OCI-LY7 (cell line): ENCODE results near the gene ZFP36L2. TPM values are rescaled to one million over a fixed set of nuclear protein-coding genes. Genes with fewer than 3 reads are reported as not detected.

Experiments
- BruUV-seq: library from RNA; stranded (reverse); fragments of 400-500 nt; replicated peaks from 2 replicates; lab custom pipeline; 2021; lab: Mats Ljungman, UMichigan
- CTCF ChIA-PET: fragments of 300-600 bp; sonication (Branson Sonifier 250); formaldehyde crosslinking; loops from one replicate; lab custom pipeline; 2022; ENCODE audit warnings: antibody characterized with exemption; ENCODE audit not compliant: unreplicated experiment; lab: Charles Lee
- POLR2A ChIA-PET: fragments of 300-600 bp; sonication (Branson Sonifier 250); formaldehyde crosslinking; loops from one replicate; lab custom pipeline; 2022; ENCODE audit warnings: antibody characterized with exemption; lab: Charles Lee
- DNase-seq: peaks from one replicate; pipeline ENCODE4 v3.0.0-alpha.2; 2015; ENCODE audit warnings: low spot score
- H2AFZ ChIP-seq: fragments of 200-600 bp; sonication (generic), shearing (Covaris generic); 2 replicates; pipeline ENCODE4 v1.6.1; 2014; ENCODE audit warnings: mild to moderate bottlenecking, antibody characterized with exemption, low read length, moderate library complexity
- H3K27ac ChIP-seq: fragments of 200-600 bp; sonication (generic); 2 replicates; pipeline ENCODE4 v1.5.1; 2014; ENCODE audit warnings: mixed run types, low read depth, mild to moderate bottlenecking, moderate library complexity, low read length, inconsistent platforms; ENCODE audit not compliant: poor library complexity, severe bottlenecking
- H3K36me3 ChIP-seq: fragments of 200-600 bp; sonication (generic); 2 replicates; pipeline ENCODE4 v1.6.1; 2014; ENCODE audit warnings: mild to moderate bottlenecking, antibody characterized with exemption, low read length, moderate library complexity, mixed read lengths; ENCODE audit not compliant: insufficient read depth
- H3K4me1 ChIP-seq: fragments of 200-600 bp; sonication (generic); 2 replicates; pipeline ENCODE4 v1.5.1; 2014; ENCODE audit warnings: mild to moderate bottlenecking, low read length; ENCODE audit not compliant: insufficient read depth, poor library complexity, severe bottlenecking
- H3K4me2 ChIP-seq: fragments of 200-600 bp; sonication (generic); 2 replicates; pipeline ENCODE4 v1.6.1; 2014; ENCODE audit warnings: mild to moderate bottlenecking, low read length
- H3K4me3 ChIP-seq: fragments of 200-600 bp; sonication (generic); 2 replicates; pipeline ENCODE4 v1.5.1; 2014; ENCODE audit warnings: mild to moderate bottlenecking, low read depth, low read length; ENCODE audit not compliant: poor library complexity, severe bottlenecking
- H3K79me2 ChIP-seq: fragments of 200-600 bp; sonication (generic); 2 replicates; pipeline ENCODE4 v1.6.1; 2016; ENCODE audit warnings: low read depth, mild to moderate bottlenecking, low read length, moderate library complexity, mixed read lengths; ENCODE audit not compliant: insufficient read depth
- H3K9me2 ChIP-seq: fragments of 200-600 bp; sonication (generic); 2 replicates; pipeline ENCODE4 v1.6.1; 2016; ENCODE audit warnings: mild to moderate bottlenecking, low read length, mixed read lengths; ENCODE audit not compliant: insufficient read depth
- H3K9me3 ChIP-seq: fragments of 200-600 bp; sonication (generic); 2 replicates; pipeline ENCODE4 v1.6.1; 2014; ENCODE audit warnings: mild to moderate bottlenecking, mixed run types, low read length, mixed read lengths
- H4K20me1 ChIP-seq: fragments of 200-600 bp; sonication (generic); 2 replicates; pipeline ENCODE4 v1.6.1; 2014; ENCODE audit warnings: mild to moderate bottlenecking, antibody characterized with exemption, low read length, moderate library complexity, mixed read lengths; ENCODE audit not compliant: insufficient read depth
- CTCF ChIP-seq: fragments of 200-600 bp; sonication (generic); conservative IDR thresholded peaks from 2 replicates; pipeline ENCODE4 v1.5.1; 2014; ENCODE audit warnings: mild to moderate bottlenecking, antibody characterized with exemption, low read length, moderate library complexity, mixed read lengths
- EZH2phosphoT487 ChIP-seq: fragments of 200-600 bp; sonication (generic); IDR thresholded peaks from 2 replicates; pipeline ENCODE4 v1.6.1; 2018; ENCODE audit warnings: low read depth, borderline replicate concordance, mild to moderate bottlenecking, mixed run types, antibody characterized with exemption, low read length, moderate library complexity, mixed read lengths
- intact Hi-C: fragments of 100-400 bp; cut with micrococcal nuclease; formaldehyde crosslinking; loops from one replicate; pipeline ENCODE4 v1.10.0; 2022; ENCODE audit not compliant: unreplicated experiment
- total RNA-seq, 2 experiments: library from RNA; depleted of rRNA in 1 of 2; stranded (reverse); fragments of >200 nt in 1 of 2; shearing (Covaris generic) in 1 of 2; gene quantifications; 2 replicates each; pipeline ENCODE4 v1.2.3, GENCODE V29; 2014 to 2022

Gene ZFP36L2
- total RNA-seq, 2 experiments from 2014 or later: 6.8 to 37.2 TPM

GRCh38 chr2:43180897-43181296 lies 45.5 kb downstream of the ZFP36L2 start:
- Histone ChIP-seq H3K4me1 (peaks cover 5% of the 10 kb centered on the region), H4K20me1 (no peaks in the 10 kb centered on the region), H3K36me3 (no peaks in the 10 kb centered on the region), H3K27ac (no peak overlapping the region), H3K9me3 (no peaks in the 10 kb centered on the region), H3K4me3 (no peak overlapping the region), H3K9me2 (no peaks in the 10 kb centered on the region), H2AFZ (no peak overlapping the region), H3K4me2 (no peak overlapping the region), H3K79me2 (no peaks in the 10 kb centered on the region)
- intact Hi-C loops: no loop called here
- ChIA-PET POLR2A (interaction anchor here (1.2 kb wide), 1 partner anchor 13 kb away, joined by 3 read pairs; no protein-coding TSS in a partner anchor), CTCF (interaction anchor here (1.5 to 1.6 kb wide), 2 partner anchors 12 to 47 kb away, joined by 5 read pairs; no protein-coding TSS in a partner anchor)
- no peak for DNase-seq
- TF ChIP-seq CTCF: no peak
- no peak for TF ChIP-seq EZH2phosphoT487
- BruUV-seq: no TSS peak

- H3K4me3 ChIP-seq: no peak overlapping the region
- POLR2A ChIA-PET: interaction anchor here (0.7 to 1.2 kb wide), 2 partner anchors 9 to 14 kb away, joined by 3 to 6 read pairs; no protein-coding TSS in a partner anchor
- no peaks in the 10 kb centered on the region for H3K9me3 ChIP-seq
- DNase-seq: no peak
- H3K36me3 ChIP-seq: no peaks in the 10 kb centered on the region
- H3K9me2 ChIP-seq: no peaks in the 10 kb centered on the region
- H2AFZ ChIP-seq: no peak overlapping the region
- CTCF ChIA-PET: interaction anchor here (1.5 to 1.6 kb wide), 2 partner anchors 13 to 46 kb away, joined by 5 read pairs; no protein-coding TSS in a partner anchor
- H4K20me1 ChIP-seq: no peaks in the 10 kb centered on the region
- BruUV-seq: no TSS peak
- TF ChIP-seq CTCF (no peak), EZH2phosphoT487 (no peak)
- no peak overlapping the region for H3K27ac ChIP-seq
- H3K79me2 ChIP-seq: no peaks in the 10 kb centered on the region
- no peak overlapping the region for H3K4me2 ChIP-seq
- intact Hi-C loops: no loop called here
- H3K4me1 ChIP-seq: peaks cover 13% of the 10 kb centered on the region
Measured at GRCh38 chr2:43179942-43180341, 46.5 kb downstream of the ZFP36L2 start.
